GM11168 (cell line): Measurements from ENCODE around the gene ATG5.
"Not testable (repeated sequence)": the region's sequence is repeated elsewhere in the genome, so short reads cannot be mapped to it uniquely, and the experiment has no call there.

ENCODE experiments used
- in situ Hi-C: fragments of 300-500 bp; cut with MboI; formaldehyde crosslinking; loops from one replicate; pipeline ENCODE4 v1.12.0; 2022; ENCODE audit warnings: low sequenced_read_pairs; ENCODE audit not compliant: unreplicated experiment

The ATG5 gene

GRCh38 chr6:106163966-106164877 is 161.3 kb downstream of the ATG5 start:
- in situ Hi-C loops = no loop called here

GRCh38 chr6:106163446-106163965 is 162.1 kb downstream of the ATG5 start:
- in situ Hi-C loops = no loop called here

- in situ Hi-C loops = no loop called here
Measured at GRCh38 chr6:106162921-106163320, 162.6 kb downstream of the ATG5 start.

GRCh38 chr6:106161893-106162292 is 163.7 kb downstream of the ATG5 start:
- in situ Hi-C loops = no loop called here

GRCh38 chr6:106161311-106161874 is 164.2 kb downstream of the ATG5 start:
- in situ Hi-C loops = no loop called here

- in situ Hi-C loops = no loop called here
Measured at GRCh38 chr6:106160189-106160588, 165.4 kb downstream of the ATG5 start.

GRCh38 chr6:106159531-106159940 is 166.0 kb downstream of the ATG5 start:
- in situ Hi-C loops = no loop called here

- in situ Hi-C loops = no loop called here
Measured at GRCh38 chr6:106158816-106159215, 166.7 kb downstream of the ATG5 start.

GRCh38 chr6:106156863-106157262 is 168.7 kb downstream of the ATG5 start:
- in situ Hi-C loops = no loop called here

- in situ Hi-C loops = no loop called here
Measured at GRCh38 chr6:106156413-106156812, 169.1 kb downstream of the ATG5 start.

GRCh38 chr6:106155219-106155830 is 170.2 kb downstream of the ATG5 start:
- in situ Hi-C loops = no loop called here

GRCh38 chr6:106154326-106154725 is 171.2 kb downstream of the ATG5 start:
- in situ Hi-C loops = no loop called here

GRCh38 chr6:106152952-106153351 is 172.6 kb downstream of the ATG5 start:
- in situ Hi-C loops = no loop called here

- in situ Hi-C loops = not testable (repeated sequence)
Measured at GRCh38 chr6:106152476-106152875, 173.1 kb downstream of the ATG5 start.

GRCh38 chr6:106149472-106150069 is 176.0 kb downstream of the ATG5 start:
- in situ Hi-C loops = loop anchor here (25.0 kb wide), 1 partner anchor 363 kb away; no protein-coding TSS in a partner anchor

- in situ Hi-C loops = loop anchor here (25.0 kb wide), 1 partner anchor 365 kb away; no protein-coding TSS in a partner anchor
Measured at GRCh38 chr6:106147476-106147875, 178.1 kb downstream of the ATG5 start.

GRCh38 chr6:106146852-106147351 is 178.7 kb downstream of the ATG5 start:
- in situ Hi-C loops = loop anchor here (25.0 kb wide), 1 partner anchor 365 kb away; no protein-coding TSS in a partner anchor

GRCh38 chr6:106145741-106146227 is 179.8 kb downstream of the ATG5 start:
- in situ Hi-C loops = loop anchor here (25.0 kb wide), 1 partner anchor 367 kb away; no protein-coding TSS in a partner anchor

- in situ Hi-C loops = loop anchor here (25.0 kb wide), 1 partner anchor 367 kb away; no protein-coding TSS in a partner anchor
Measured at GRCh38 chr6:106145144-106145543, 180.4 kb downstream of the ATG5 start.

GRCh38 chr6:106143665-106144064 is 181.9 kb downstream of the ATG5 start:
- in situ Hi-C loops = loop anchor here (25.0 kb wide), 1 partner anchor 369 kb away; no protein-coding TSS in a partner anchor
